ENCODE data around the gene ZNF844. TPM values are rescaled to one million over a fixed set of nuclear protein-coding genes. Genes with fewer than 3 reads are reported as not detected.
"Not testable (repeated sequence)": the region's sequence is repeated elsewhere in the genome, so short reads cannot be mapped to it uniquely, and the experiment has no call there.

ZNF844 gene
- total RNA-seq, 2 experiments from 2014 or later, result 22.2 to 23.7 TPM

GRCh38 chr19:12075538-12076139, 11.1 kb downstream of the ZNF844 start:
- H3K4me1 Mint-ChIP-seq (ENCODE audit: low read depth), result no peaks in the 10 kb centered on the region
- no peak overlapping the region for H3K27ac ChIP-seq (ENCODE audit: low read depth in 1 of 2, low read length in 2 of 2)
- H3K4me3 Mint-ChIP-seq, result no peak overlapping the region
- no peaks in the 10 kb centered on the region for H3K27me3 ChIP-seq (ENCODE audit: control insufficient read depth in 1 of 2, insufficient read depth in 2 of 2, low read length in 2 of 2)
- H3K4me3 ChIP-seq (ENCODE audit: low read length), result no peak overlapping the region
- ATAC-seq (ENCODE audit: poor library complexity), result no peak
- H3K27ac Mint-ChIP-seq, result no peak overlapping the region
- ChIA-PET POLR2A (interaction anchor here (0.7 kb wide), 1 partner anchor 477 kb away, joined by 3 read pairs; no protein-coding TSS in a partner anchor), CTCF (no interaction called here)
- H3K36me3 ChIP-seq (ENCODE audit: insufficient read depth, low read length), result peaks cover 32% of the 10 kb centered on the region
- TF ChIP-seq, protein P1, sequence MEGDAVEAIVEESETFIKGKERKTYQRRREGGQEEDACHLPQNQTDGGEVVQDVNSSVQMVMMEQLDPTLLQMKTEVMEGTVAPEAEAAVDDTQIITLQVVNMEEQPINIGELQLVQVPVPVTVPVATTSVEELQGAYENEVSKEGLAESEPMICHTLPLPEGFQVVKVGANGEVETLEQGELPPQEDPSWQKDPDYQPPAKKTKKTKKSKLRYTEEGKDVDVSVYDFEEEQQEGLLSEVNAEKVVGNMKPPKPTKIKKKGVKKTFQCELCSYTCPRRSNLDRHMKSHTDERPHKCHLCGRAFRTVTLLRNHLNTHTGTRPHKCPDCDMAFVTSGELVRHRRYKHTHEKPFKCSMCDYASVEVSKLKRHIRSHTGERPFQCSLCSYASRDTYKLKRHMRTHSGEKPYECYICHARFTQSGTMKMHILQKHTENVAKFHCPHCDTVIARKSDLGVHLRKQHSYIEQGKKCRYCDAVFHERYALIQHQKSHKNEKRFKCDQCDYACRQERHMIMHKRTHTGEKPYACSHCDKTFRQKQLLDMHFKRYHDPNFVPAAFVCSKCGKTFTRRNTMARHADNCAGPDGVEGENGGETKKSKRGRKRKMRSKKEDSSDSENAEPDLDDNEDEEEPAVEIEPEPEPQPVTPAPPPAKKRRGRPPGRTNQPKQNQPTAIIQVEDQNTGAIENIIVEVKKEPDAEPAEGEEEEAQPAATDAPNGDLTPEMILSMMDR (IDR thresholded peaks at IDR 0.05), result no peak
- H3K27me3 Mint-ChIP-seq, result no peaks in the 10 kb centered on the region
- H3K36me3 Mint-ChIP-seq (ENCODE audit: low read depth), result peaks cover 93% of the 10 kb centered on the region
- peaks cover 9% of the 10 kb centered on the region for H3K9me3 Mint-ChIP-seq
- no peak for DNase-seq
- H3K4me1 ChIP-seq (ENCODE audit: insufficient read depth, low read length), result no peaks in the 10 kb centered on the region
- intact Hi-C loops (cut with DNase I, micrococcal nuclease), result loop anchor here in 1 of 2 experiments (10.0 kb wide), 1 partner anchor 449 kb away; no protein-coding TSS in a partner anchor
- H3K9me3 ChIP-seq (ENCODE audit: control insufficient read depth in 1 of 2, insufficient read depth in 1 of 2, low read length in 2 of 2), result peaks cover 46 to 99% of the 10 kb centered on the region in 2 experiments

DNA sequence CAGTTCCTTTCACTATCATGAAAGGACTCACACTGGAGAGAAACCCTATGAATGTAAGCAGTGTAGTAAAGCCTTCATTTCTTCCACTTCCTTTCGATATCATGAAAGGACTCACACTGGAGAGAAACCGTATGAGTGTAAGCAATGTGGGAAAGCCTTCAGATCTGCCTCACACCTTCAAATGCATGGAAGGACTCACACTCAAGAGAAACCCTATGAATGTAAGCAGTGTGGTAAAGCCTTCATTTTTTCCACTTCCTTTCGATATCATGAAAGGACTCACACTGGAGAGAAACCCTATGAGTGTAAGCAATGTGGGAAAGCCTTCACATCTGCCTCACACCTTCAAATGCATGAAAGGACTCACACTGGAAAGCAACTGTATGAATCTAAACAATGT, 11.8 kb downstream of the ZNF844 start:
- H3K27me3 Mint-ChIP-seq; H3K4me1 ChIP-seq (ENCODE audit: insufficient read depth, low read length); CTCF ChIA-PET; H3K4me3 ChIP-seq (ENCODE audit: low read length); H3K4me3 Mint-ChIP-seq; ATAC-seq (ENCODE audit: poor library complexity); H3K27ac ChIP-seq (ENCODE audit: low read depth in 1 of 2, low read length in 2 of 2); POLR2A ChIA-PET; H3K27me3 ChIP-seq (ENCODE audit: control insufficient read depth in 1 of 2, insufficient read depth in 2 of 2, low read length in 2 of 2); H3K9me3 Mint-ChIP-seq; H3K27ac Mint-ChIP-seq; H3K4me1 Mint-ChIP-seq (ENCODE audit: low read depth); DNase-seq: not testable (repeated sequence)
- Histone ChIP-seq H3K9me3 (ENCODE audit: control insufficient read depth in 1 of 2, insufficient read depth in 1 of 2, low read length in 2 of 2) (peaks cover 46 to 98% of the 10 kb centered on the region in 2 experiments), H3K36me3 (ENCODE audit: insufficient read depth, low read length) (peaks cover 28% of the 10 kb centered on the region)
- intact Hi-C loops (cut with DNase I, micrococcal nuclease), result loop anchor here in 1 of 2 experiments (10.0 kb wide), 1 partner anchor 448 kb away; no protein-coding TSS in a partner anchor
- peaks cover 92% of the 10 kb centered on the region for H3K36me3 Mint-ChIP-seq (ENCODE audit: low read depth)

GRCh38 chr19:12077375-12077774, 12.8 kb downstream of the ZNF844 start:
- POLR2A ChIA-PET, result no interaction called here
- Mint-ChIP-seq H3K36me3 (ENCODE audit: low read depth) (peaks cover 88% of the 10 kb centered on the region), H3K9me3 (peaks cover 9% of the 10 kb centered on the region), H3K4me3 (no peak overlapping the region), H3K27ac (no peak overlapping the region), H3K4me1 (ENCODE audit: low read depth) (no peaks in the 10 kb centered on the region), H3K27me3 (no peaks in the 10 kb centered on the region)
- CTCF ChIA-PET, result no interaction called here
- intact Hi-C loops (cut with DNase I, micrococcal nuclease), result loop anchor here in 1 of 2 experiments (10.0 kb wide), 1 partner anchor 447 kb away; no protein-coding TSS in a partner anchor
- ATAC-seq (ENCODE audit: poor library complexity) (no peak), DNase-seq (no peak)
- Histone ChIP-seq H3K27ac (ENCODE audit: low read depth in 1 of 2, low read length in 2 of 2) (no peak overlapping the region), H3K4me1 (ENCODE audit: insufficient read depth, low read length) (no peaks in the 10 kb centered on the region), H3K9me3 (ENCODE audit: control insufficient read depth in 1 of 2, insufficient read depth in 1 of 2, low read length in 2 of 2) (peaks cover 49 to 92% of the 10 kb centered on the region in 2 experiments), H3K27me3 (ENCODE audit: control insufficient read depth in 1 of 2, insufficient read depth in 2 of 2, low read length in 2 of 2) (no peaks in the 10 kb centered on the region), H3K36me3 (ENCODE audit: insufficient read depth, low read length) (peaks cover 28% of the 10 kb centered on the region), H3K4me3 (ENCODE audit: low read length) (no peak overlapping the region)
- TF ChIP-seq, protein P1 (IDR thresholded peaks at IDR 0.05), result no peak

DNA sequence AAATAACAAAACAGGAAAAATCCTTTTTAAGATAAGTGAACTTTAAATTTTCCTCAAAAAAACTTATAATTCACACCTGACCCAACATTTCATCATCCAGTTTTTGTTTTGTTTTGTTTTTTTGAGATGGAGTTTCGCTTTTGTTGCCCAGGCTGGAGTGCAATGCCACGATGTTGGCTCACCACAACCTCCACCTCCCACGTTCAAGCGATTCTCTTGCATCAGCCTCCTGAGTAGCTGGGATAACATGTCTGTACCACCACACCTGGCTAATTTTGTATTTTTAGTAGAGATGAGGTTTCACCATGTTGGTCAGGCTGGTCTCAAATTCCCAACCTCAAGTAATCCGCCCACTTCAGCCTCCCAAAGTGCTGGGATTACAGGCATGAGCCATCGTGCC, 18.8 kb downstream of the ZNF844 start:
- ATAC-seq (ENCODE audit: poor library complexity); H3K4me3 ChIP-seq (ENCODE audit: low read length); H3K27ac Mint-ChIP-seq; DNase-seq; H3K4me1 Mint-ChIP-seq (ENCODE audit: low read depth); H3K4me3 Mint-ChIP-seq; H3K27me3 Mint-ChIP-seq; H3K27me3 ChIP-seq (ENCODE audit: control insufficient read depth in 1 of 2, insufficient read depth in 2 of 2, low read length in 2 of 2); H3K9me3 Mint-ChIP-seq; H3K27ac ChIP-seq (ENCODE audit: low read depth in 1 of 2, low read length in 2 of 2); H3K36me3 ChIP-seq (ENCODE audit: insufficient read depth, low read length); POLR2A ChIA-PET; H3K4me1 ChIP-seq (ENCODE audit: insufficient read depth, low read length); intact Hi-C loops (cut with DNase I, micrococcal nuclease): not testable (repeated sequence)
- peaks cover 39 to 55% of the 10 kb centered on the region in 2 experiments for H3K9me3 ChIP-seq (ENCODE audit: control insufficient read depth in 1 of 2, insufficient read depth in 1 of 2, low read length in 2 of 2)
- CTCF ChIA-PET, result interaction anchor here (0.6 kb wide), 1 partner anchor 17 kb away, joined by 3 read pairs; no protein-coding TSS in a partner anchor
- H3K36me3 Mint-ChIP-seq (ENCODE audit: low read depth), result peaks cover 52% of the 10 kb centered on the region
